ENCODE data around the gene ZBTB7C. TPM values are rescaled to one million over a fixed set of nuclear protein-coding genes. Genes with fewer than 3 reads are reported as not detected.
"Not testable (repeated sequence)": the region's sequence is repeated elsewhere in the genome, so short reads cannot be mapped to it uniquely, and the experiment has no call there.

Gene ZBTB7C
- total RNA-seq, 1 donor from 2014 or later, result under 0.01 TPM

DNA sequence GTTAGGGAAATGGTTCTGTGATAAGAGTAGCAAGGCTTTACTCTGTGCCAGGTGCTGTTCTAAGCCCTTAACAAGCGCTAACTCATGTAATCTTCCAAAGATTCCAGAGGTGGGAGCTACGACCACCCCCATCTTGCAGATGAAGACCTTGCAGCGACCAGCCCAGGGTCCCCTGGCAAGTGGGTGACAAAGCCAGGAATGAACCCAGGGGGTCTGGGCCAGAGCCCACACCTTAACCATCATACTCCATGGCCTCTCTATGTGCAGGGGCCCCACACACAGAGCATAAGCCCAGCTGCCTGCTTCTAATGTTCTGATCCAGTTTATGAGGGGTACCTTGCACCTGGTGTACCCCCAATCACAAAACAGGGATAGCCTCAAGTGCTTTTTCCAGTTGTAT, 105.3 kb downstream of the ZBTB7C start:
- no peak for DNase-seq (ENCODE audit: low read depth in 2 of 2)

DNA sequence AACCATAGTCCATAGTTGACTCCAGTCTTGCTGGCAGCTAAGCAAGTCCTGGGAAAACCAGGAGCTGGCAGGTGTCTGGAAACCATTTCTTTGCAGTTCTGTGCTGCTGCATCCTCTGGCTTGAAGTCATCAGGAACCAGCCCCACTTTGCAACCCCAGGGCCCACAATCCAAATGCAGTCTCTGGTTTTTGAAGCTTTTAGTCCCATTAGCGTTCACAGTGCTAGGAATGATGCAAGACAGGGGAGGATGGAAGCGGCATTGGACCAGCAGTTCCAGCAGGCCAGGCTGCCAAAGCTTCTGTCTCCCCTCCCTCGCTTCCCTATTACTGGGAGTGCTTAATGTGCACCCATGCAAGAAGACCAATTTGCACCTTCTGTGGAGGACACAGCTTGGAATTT, 106.4 kb downstream of the ZBTB7C start:
- no peak for DNase-seq (ENCODE audit: low read depth in 2 of 2)

DNA sequence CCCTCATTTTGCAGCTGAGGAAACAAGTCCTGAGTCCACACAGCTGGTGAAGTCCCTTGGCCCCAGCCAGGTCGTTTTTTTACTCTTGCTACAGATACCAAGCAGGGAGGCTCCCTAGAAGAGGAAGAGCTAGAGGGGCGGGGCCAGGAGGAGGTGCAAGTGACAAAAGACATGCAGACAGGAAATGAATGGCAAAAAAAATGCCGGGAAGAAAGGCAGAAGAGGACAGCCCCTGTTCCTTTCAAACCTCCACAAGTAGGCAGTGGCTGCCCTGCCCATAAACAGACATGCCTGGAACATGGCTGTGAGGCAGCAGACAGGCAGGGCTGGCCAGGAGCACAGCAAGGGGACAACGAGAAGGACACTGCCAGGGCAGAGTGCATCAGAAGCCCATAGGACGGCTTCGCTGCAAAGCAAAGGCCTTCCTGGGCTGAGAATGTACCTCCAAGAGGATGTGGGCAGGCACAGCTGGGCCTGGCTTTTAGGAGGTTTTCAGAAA, 108.7 kb downstream of the ZBTB7C start:
- DNase-seq (ENCODE audit: low read depth in 2 of 2), result no peak

DNA sequence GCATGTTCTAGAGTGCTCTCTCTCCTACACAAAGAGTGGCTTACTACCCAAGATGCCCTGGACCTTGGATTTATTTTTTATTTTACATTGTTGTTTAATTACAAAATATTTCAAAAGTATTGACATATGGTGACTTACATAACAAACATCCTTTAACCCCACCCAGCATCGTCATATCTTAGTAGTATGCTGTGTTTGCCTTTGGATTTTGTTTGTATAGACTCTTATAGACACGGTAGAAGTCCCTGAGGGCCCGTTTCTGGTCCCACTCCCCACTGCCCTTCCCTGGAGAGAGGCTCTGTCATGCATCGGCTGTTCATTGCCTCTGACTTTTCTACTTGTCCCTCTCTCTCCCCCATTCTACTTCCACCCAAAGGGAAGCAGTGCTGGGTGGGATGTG, 112.0 kb downstream of the ZBTB7C start:
- no peak for DNase-seq (ENCODE audit: low read depth in 2 of 2)

DNA sequence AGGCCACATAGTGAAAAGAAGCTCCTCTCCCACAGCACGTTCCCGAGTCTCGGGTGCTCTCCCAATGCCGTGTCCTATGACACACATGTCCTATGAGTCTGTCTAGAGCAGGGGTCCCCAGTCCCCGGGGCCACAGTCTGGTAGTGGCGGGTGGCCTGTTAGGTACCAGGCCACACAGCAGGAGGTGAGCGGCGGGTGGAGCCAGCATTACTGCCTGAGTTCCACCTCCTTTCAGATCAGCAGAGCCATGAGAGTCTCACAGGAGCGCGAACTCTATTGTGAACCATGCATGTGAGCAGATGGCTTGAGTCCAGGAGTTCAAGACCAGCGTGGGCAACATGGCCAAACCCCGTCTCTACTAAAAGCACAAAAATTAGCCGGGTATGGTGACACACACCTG, 112.6 kb downstream of the ZBTB7C start:
- DNase-seq (ENCODE audit: low read depth in 2 of 2), result no peak

DNA sequence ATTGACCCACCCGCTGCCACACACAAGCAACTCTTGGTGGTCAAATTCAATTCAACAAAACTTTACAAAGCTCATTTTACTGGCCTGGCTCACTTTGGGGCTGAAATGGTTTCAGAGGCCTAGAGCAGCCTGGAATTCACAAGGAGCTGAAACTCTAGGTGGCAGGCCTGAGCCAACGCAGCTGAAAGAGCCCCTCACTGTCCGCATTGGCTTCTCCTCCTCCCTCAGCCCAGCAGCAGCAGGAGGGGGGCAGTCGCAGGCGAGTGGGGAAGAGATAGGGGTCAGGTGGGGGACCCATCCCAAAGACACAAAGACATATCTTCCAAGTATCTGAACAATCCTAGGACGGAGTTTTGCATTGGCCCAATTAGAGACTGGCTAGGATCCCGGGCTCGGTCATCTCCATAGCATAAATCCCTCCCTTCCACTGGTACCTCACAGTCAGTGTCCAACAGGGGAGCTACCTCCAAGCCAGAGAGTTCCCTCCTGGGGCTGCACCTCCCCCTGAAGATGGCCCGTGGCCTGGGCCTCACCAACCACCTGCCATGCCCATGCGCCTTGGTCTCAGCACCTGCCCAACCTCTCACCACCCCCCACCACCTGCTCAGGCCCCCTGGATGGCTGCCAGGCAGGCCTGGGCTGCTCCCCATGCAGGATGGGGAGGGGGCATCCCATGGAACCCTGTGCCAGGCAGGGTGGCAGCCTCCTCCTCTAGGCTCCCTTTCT, 113.4 kb downstream of the ZBTB7C start:
- peak in 1 of 2 donors; percentile 20 for DNase-seq (ENCODE audit: low read depth in 2 of 2)

DNA sequence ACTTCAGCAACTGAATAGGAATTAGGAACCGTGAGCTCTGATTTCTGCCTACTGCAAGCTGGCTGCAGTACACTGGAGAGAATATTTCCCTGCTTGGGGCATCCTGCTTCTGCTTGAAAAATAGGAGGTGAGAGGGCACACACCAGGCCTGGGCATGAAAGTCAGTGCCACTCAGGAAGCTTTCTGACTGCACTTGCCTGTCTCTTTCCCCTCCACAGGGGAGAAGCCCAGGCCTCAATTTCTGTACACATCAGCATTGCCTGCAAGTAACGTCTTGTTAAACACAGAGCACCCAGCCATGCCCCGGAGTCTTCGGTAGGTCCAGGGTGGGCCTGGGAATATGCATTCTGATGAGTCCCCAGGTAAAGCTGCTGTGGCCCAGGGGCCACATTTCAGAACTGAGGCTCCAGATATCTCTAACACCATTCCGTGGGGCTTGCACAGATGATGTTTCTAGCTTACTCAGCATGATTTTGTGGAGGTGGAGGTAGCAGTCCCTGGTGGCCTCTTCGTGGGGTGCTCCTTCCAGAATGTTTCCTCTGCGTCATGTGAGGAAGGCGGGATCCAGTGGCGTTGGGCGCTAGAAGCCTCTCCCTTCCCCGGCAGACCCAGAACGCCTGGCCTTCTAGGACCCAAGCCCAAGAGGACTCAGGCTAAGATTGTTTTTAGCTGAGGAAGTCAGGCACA, 114.1 kb downstream of the ZBTB7C start:
- no peak for DNase-seq (ENCODE audit: low read depth in 2 of 2)

DNA sequence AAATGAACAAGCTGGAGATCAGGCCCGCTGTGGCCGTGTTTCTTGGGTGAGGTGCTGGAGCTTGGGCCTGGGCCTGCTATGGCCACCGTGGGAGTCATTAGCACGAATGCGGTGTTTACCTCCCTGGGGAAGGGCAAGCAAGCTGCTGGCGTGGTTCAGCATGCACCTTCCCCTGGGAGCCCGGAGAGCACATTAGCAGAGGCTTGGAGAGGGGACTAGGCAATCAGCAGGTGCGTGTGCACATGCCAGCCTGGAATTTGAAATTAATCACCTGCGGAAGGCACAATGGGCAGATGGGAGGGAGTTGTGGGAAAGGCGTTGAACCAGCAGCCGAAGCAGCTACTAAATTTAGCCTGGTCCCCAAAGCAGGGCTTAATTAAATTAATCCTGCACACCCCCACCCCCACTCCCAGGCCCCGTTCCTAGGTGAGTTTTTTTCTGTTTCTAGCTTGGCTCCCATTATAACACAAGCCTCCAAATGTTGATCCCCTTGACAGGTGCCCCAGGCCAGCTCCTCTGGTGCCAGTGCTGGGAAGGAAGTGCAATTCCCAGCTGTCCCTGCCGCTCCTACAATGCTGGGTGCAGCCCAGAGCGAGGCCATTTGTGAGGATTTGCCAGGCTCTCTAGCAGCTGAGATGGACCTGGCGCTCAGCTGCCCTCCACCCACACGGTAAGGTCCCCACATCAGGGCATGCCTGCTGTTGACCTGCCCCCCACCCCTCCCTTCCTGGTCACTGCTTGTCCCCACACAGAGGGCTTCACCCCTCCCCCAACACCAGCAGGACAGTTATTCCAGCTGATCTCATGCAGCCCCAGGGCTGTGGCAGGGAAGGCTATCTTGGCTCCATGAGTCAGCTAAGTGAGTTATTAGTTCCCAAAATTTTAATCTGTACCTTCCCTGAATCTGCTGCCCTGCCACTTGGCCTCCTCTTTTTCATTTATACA, 115.0 kb downstream of the ZBTB7C start:
- DNase-seq (ENCODE audit: low read depth in 2 of 2), result no peak

DNA sequence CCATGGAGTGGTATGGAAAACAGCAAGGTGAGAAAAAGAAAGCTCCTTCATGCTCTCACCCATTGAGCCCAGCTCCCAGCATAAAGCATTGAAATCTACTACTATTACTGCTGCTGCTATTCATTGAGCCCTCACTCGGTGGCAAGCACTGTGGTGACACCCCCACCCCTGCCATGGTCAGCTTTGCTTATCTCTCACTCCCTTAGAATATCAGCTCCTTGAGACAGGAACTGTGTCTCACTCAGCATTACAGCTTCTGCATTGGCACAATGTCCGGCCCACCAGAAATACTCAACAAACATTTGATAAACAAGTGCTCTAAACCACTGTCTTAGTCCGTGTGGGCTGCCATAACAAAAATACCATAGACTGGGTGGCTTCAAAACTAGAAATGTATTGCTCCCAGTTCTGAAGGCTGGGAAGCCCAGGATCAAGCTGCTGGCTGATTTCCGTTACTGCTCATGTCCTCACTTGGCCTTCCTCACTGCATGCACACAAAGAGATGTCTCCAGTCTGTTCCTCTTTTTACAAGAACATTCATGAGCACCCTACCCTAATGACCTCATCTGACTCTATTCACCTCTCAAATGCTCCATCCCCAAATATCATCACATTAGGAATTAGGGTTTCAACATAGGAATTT, 116.3 kb downstream of the ZBTB7C start:
- no peak for DNase-seq (ENCODE audit: low read depth in 2 of 2)

DNA sequence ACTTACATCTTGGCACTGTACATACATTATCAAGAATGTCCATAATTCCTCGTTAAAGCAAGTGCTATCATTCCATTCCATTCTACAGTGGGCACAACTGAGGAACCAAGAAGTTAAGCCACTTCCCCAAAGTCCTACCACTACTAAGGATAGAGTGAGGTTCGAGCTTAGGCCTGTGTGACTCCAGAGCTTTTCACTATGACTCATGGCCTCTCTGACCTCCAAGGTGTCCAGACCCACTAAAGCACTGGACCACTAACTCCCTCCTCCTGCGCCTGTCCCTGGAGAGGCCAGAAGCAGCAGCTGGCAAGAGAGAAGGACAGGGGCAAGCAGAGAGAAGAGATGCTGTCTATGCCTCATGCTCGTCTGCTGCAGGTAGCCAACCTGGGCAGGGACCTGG, 117.0 kb downstream of the ZBTB7C start:
- DNase-seq (ENCODE audit: low read depth in 2 of 2), result no peak

DNA sequence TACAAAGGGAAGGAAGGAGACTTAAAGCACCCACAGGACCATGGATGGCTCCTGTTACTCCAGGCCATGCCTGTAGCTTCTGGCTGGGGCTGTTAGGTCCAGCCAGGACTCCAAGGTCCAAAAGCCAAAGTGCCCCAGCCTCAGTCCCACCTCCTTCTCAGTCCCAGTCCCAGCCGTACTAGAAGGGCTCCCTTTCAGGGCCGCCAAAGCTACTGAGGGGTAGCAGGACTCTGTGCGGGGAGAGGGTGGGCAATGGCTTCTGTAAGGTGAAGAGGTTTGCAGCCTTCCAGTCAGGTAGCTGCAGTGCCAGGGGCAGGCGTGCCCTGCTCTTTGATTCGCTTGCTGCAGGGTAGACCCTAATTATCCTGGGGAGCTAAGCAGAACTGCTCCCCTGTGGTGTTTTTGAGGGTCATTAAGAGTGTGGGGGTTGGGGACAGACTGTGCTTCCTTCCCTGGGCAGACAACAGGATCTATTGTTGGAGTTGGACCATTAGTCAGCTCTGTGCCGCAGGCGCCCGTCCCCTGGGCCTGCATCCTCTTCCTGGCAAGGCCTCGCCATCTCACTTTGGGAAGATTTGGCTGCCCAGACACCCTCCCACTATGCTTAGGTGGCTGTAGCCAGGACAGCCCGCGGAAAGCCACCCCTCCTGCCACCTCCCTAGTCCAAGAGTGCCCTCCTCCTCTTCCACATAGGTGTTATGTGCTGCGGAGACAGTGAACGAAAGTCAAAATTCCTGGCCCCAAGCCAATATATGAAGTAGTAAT, 118.8 kb downstream of the ZBTB7C start:
- no peak for DNase-seq (ENCODE audit: low read depth in 2 of 2)

DNA sequence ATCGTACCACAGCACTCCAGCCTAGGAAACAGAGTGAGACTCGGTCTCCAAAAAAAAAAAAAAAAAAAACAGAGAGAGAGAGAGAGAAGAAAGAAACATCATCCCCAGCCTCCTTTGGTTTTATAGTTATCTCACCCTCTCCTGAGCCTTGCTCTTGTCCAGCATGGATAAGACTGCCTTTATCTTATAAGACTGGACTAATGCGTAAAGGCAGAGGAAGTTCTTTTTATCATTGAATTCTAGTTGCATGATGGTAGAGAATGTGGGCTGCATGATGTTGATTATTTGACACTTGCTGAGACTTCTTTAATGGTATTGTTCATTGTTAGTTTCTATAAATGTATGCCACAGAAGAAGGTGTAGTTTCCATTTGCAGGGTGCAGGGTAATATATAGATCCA, 124.4 kb downstream of the ZBTB7C start:
- DNase-seq (ENCODE audit: low read depth in 2 of 2), result no peak

DNA sequence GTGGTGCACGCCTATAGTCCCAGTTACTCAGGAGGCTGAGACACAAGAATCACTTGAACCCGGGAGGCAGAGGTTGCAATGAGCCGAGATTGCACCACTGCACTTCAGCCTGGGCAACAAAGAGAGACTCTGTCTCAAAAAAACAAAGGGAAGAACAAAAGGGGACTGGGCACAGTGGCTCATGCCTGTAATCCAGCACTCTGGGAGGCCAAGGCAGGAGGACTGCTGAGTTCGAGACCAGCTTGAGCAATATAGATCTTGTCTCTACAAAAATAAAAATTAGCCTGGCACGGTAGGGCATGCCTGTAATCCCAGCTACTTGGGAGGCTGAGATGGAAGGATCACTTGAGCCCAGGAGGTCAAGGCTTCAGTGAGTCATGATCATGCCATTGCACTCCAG, 125.2 kb downstream of the ZBTB7C start:
- DNase-seq (ENCODE audit: low read depth in 2 of 2), result not testable (repeated sequence)

DNA sequence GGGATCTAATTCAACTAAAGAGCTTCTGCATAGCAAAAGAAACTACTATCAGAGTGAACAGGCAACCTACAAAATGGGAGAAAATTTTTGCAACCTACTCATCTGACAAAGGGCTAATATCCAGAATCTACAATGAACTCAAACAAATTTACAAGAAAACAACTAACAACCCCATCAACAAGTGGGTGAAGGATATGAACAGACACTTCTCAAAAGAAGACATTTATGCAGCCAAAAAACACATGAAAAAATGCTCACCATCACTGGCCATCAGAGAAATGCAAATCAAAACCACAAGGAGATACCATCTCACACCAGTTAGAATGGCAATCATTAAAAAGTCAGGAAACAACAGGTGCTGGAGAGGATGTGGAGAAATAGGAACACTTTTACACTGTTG, 127.7 kb downstream of the ZBTB7C start:
- DNase-seq (ENCODE audit: low read depth in 2 of 2), result not testable (repeated sequence)

DNA sequence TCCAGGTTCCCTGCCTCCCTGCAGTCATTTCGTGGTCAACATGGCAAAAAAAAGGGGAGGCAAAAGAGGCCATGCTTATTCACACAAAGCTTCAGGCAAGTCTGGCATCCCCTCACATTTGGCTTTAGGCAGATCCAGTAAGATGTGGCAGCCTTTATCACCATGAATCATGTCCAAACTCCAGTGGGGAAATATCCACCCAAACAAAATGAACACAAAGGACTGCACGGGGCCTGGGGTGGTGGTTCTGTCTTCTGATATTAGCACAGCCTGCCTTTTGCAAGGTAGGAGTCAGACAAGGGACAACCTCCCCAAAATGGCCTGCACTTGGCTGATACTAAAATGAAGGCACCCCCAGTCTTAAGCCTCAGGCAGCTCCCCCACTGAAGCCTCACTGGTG, 129.9 kb downstream of the ZBTB7C start:
- no peak for DNase-seq (ENCODE audit: low read depth in 2 of 2)

DNA sequence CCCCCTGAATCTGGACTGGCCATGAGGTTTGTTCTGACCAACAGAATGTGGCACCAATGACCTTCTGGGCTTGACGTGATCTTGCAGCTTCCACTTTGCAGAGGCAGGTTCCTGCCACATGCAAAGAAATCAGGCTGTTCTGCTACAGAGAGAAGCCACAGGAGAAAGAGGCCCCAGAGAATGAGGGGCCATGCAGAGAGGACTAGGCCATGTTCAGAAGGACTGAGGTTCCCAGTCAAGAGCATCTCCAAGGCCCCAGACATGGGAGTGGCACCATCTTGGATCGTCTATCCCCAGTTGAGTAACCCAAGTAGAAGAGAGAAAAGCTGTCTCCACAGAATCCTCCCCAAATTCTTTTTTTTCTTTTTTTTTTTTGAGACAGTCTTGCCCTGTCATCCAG, 131.1 kb downstream of the ZBTB7C start:
- DNase-seq (ENCODE audit: low read depth in 2 of 2), result no peak

DNA sequence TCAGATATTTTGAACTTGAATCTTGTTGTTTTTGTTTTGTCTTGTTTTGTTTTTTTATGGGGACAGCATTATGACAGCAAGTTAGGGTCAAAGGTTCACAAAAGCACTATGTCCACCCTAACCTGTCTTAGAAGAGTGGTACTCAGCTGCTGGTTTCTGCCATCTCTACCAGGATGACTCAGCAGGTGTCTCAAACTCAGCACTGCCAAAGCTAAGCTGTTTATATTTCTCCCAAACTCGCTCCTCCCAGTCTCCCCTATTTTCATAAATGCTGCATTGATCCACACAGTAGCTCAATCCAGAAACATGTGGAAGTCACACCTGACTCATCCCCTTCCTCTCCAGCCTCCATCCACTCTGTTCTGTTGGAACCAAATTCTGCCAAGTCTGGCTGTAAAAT, 134.9 kb downstream of the ZBTB7C start:
- no peak for DNase-seq (ENCODE audit: low read depth in 2 of 2)

DNA sequence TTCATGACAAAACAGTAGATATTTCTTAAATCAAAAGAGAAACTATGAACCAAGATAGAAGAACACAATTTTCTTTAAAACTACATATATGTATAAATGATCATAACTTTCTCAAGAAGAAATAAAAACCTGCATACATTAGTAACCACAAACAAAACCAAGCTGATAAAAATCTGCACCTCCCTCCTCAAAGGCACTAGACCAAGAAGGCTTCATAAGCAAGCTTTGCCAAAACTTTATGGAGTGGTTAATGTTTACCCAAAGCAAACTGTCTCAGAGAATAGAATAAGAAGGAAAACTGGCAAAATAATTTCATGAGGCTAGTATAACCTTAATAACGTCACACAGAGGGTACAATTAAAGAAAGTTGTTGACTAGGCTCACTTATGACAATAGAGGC, 138.3 kb downstream of the ZBTB7C start:
- DNase-seq (ENCODE audit: low read depth in 2 of 2), result no peak

DNA sequence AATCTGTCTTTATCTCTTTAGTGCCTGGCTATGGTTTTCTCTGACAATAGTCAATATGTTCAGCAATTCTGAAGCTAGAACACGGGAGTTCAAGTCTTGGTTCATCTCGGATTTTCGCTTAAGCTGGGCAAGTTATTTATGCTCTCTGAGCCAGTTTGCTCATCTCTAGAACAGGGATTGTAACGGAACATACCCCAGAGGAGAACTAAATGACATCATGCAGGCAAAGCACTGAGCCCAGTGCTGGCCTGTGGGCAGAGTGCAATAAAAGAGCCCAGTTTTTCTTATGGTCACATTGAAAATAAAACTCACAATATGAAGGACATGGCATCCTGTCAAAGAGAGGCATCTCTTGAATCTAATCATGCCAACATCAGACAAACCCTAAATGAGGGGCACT, 143.9 kb downstream of the ZBTB7C start:
- no peak for DNase-seq (ENCODE audit: low read depth in 2 of 2)

Data from lung microvascular endothelial cell (primary cell).